GM04503 (cell line): Measurements from ENCODE around the gene UBE2K.
"Not testable (repeated sequence)": the region's sequence is repeated elsewhere in the genome, so short reads cannot be mapped to it uniquely, and the experiment has no call there.

ENCODE experiments used
- DNase-seq: peaks from one replicate; pipeline ENCODE4 v3.0.0-alpha.2; 2012; ENCODE audit warnings: low read depth

The UBE2K gene

GRCh38 chr4:39730072-39730471 is 32.1 kb downstream of the UBE2K start:
- no peak for DNase-seq

- DNase-seq = no peak
These were observed 34.0 kb downstream of the UBE2K start for GRCh38 chr4:39731908-39732307.

GRCh38 chr4:39732728-39733127 is 34.8 kb downstream of the UBE2K start:
- peak; percentile 39 for DNase-seq

DNA sequence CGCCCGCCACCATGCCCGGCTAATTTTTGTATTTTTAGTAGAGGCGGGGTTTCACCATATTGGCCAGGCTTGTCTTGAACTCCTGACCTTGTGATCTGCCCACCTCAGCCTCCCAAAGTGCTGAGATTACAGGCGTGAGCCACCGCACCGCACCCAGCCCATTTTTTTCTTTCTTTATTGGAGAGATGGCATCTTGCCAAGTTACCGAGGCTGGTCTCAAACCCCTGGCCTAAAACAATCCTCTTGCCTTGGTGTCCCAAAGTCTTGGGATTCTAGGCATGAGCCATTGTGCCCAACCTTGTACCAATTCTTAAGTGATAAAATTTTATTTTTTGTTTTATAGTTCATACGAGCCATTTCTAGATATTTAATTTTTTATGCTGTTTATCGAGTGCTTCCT is 41.7 kb downstream of the UBE2K start:
- not testable (repeated sequence) for DNase-seq

GRCh38 chr4:39741401-39741800 is 43.5 kb downstream of the UBE2K start:
- no peak for DNase-seq

- no peak for DNase-seq
These were observed 48.0 kb downstream of the UBE2K start for GRCh38 chr4:39745920-39746319.

GRCh38 chr4:39750216-39750615 is 52.3 kb downstream of the UBE2K start:
- DNase-seq = no peak

DNA sequence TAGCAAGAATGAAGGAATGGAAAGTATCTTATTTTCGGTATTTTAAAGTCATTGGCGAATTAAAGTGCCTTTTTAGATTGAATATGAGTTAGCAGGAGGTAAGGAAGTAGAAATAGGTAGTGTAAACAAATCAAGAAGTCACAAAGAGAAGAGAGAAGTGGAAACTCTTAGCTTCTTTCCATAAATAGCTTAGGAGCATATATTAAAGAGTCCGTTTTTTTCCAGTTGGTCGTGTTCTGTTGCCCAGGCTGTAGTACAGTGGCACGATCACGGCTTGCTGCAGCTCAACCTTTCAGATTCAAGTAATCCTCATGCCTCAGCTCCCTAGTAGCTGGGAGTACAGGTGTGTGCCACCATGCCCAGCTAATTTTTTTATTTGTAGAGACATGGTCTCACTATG is 56.4 kb downstream of the UBE2K start:
- DNase-seq = no peak

- DNase-seq = no peak
These were observed 58.2 kb downstream of the UBE2K start for GRCh38 chr4:39756159-39756558.

GRCh38 chr4:39758176-39758575 is 60.2 kb downstream of the UBE2K start:
- no peak for DNase-seq

DNA sequence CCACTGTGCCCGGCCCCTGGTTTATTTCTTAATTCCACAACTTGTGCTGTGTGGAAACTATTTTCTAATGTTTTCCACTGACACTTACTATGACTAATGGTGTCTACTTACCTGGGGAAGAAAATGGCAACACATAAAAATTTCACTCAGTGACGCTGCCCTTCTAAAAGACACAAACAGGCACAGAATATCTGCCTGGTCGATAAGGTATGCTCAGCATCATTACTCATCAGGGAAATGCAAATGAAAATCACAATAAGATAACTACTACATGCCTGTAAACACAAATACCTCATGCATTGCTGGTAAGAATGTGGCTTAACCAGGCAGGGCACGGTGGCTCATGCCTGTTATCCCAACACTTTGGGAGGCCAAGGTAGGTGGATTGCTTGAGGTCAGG is 61.6 kb downstream of the UBE2K start:
- DNase-seq = no peak

- DNase-seq = no peak
These were observed 63.2 kb downstream of the UBE2K start for GRCh38 chr4:39761005-39761667.

DNA sequence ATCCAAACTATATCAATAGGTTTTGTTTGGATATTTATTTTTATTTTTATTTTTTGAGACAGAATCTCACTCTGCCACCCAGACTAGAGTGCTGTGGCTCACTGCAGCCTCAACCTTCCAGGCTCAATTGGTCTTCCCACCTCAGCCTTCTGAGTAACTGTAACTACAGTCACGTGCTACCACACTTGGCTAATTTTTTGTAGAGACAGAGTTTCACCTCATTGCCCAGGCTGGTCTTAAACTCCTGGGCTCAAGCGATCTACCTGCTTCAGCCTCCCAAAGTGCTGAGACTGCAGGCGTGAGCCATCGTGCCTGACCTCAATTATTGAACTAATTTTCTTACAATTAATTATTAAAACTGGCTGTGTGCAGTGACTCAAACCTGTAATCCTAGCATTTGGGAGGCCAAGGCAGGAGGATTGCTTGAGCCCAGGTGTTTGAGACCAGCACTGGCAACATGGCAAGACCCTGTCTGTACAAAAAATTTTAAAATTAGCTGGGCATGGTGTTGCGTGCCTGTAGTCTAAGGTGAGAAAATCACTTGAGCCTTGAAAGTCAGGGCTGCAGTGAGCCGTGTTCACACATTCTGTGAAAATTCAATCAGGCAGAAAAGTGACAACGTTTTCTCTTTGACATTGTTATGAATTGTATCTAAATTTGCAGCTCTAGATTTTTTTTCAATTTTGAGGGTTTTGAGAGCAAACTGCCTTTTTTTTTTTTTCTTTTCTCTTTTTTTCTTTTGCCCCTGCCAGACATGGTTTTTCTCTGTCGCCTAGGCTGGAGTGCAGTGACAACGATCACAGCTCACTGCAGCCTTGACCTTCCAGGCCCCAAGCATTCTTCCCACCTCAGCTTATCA is 66.0 kb downstream of the UBE2K start:
- no peak for DNase-seq

DNA sequence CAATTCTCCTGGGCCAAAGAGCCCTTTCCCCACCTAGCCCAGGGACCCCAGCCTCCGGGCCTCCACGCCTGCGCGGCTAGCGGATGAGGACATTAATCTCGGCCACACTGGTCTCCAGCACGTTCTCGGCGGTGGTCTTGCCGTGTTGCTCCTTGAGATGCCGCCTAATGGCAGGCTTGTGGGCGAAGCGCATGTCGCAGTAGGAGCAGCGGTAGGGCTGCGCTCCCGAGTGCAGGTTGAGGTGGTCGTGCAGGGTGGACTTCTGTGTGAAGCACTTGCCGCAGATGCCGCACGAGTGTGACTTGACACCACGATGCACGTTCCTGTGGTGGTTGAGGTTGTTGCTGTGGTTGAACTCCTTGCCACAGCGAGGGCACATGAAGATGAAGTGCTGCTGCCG is 72.1 kb downstream of the UBE2K start:
- DNase-seq = no peak

DNA sequence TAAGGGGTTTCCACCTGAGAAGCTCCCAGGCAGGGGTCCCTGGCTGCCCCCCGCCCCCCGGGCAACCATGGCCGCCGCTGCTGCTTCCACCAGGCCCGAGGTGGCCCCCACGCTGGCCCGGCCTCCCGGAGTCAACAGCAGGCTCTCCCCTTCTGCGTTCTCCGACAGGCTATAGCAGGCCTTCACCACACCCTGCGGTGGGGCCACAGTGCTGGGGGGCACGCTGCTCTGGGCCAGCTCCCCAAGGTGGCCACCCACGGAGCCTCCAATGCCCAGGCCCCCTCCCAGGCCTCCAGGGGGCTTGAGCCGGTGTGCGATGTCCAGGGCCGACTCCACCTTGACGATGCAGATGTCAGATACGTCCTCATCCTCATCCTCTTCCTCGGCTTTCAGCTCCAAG is 72.5 kb downstream of the UBE2K start:
- no peak for DNase-seq

DNA sequence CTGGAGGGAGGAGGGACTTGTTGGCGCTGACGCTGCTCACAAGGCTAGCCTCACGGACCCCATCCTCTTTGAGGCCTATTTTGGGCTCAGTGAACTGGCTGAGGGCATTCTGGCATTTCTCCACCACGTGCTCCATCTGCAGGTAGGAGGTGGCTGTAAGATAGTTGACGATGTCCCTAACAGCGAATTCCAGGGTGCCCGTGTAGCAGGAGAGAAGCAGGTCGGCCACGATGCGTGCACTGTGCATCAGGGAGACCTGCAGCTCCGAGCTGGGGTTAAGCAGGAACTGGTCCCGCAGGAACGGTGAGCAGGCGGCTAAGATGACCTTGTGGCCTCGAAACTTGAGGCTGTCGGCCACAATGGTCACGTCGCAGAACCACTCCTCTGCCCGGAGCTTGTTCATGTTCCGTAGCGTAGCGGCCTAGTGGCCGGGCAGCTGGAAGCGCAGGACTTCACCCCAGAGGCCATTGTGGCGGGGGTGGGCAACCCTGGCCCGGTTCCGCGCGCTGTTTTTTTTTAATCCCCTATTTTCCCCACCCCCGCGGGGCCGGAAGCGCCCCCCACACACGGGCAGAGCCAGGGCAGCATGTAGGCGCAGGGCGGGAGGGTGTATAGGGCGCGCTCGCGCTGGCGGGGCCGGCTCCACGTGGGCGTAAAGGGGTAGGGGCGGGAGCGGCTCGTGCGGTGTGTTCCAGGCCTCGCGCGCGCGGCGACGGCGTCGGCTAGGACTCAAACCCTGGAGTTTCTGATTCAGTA is 73.2 kb downstream of the UBE2K start:
- no peak for DNase-seq

DNA sequence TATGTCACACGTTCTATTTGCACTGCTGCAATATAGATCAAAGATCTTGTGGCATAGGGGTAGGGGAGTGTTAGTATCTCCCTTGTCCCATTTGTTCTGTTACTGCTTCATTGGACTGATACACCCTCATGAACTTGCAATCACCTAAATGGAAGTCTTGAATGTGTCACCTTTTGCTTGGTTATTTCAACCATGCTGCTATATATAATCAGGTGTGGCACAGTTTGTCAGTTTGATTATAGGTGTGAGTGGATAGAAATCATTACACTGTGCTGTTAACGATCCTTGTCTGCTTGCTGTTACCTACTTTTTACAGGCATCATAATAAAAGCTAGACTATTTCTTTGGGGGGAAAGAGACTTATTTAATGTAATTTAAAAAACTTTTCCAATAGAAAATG is 84.1 kb downstream of the UBE2K start:
- DNase-seq = not testable (repeated sequence)

DNA sequence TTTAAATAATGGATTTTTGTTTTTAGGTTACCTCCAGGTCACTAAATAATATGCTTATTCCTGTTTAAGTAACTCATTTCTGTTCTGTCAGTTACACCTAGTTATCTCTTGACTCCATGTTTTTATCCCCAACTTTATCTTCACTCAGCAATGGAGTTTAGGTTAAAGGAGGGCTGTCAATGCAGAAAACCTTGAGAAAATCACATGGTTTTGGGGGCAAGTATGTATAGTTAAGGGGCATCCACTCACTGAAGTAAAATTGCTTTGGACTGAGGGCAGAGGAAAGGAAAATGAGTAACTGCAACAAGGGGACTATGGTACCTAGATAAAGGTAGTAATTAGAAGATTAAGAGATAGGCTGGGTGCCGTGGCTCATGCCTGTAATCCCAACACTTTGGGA is 87.1 kb downstream of the UBE2K start:
- DNase-seq = no peak

- DNase-seq = no peak
These were observed 88.9 kb downstream of the UBE2K start for GRCh38 chr4:39786838-39787237.

GRCh38 chr4:39792128-39792527 is 94.2 kb downstream of the UBE2K start:
- DNase-seq = no peak

DNA sequence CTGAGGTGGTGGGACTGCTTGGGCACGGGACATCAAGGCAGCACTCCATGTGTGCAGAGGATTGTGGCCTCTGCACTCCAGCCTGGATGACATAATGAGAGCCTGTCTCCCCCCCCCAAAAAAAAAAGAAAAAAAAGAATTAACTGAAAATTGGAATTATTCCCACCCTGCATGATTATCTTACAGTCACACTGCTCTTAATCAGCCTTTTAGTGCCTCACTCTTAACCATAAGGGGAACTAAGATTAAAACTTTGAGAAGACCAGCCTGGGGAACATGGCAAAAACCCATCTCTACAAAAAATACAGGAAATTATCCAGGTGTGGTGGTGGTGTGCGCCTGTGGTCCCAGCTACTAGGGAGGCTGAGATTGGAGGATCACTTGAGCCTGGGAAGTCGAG is 94.6 kb downstream of the UBE2K start:
- no peak for DNase-seq

DNA sequence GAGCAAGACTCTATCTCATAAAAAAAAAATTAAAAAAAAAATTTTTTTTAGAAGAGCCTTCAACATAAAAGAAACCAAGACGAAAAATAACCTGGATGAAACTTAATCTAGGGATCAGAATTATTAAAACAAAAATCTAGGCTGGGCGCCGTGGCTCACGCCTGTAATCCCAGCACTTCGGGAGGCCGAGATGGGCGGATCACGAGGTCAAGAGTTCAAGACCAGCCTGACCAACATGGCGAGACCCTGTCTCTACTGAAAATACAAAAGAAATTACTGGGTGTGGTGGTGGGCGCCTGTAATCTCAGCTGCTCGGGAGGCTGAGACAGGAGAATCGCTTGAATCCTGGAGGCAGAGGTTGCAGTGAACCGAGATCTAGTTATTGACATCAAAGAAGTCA is 95.0 kb downstream of the UBE2K start:
- not testable (repeated sequence) for DNase-seq

DNA sequence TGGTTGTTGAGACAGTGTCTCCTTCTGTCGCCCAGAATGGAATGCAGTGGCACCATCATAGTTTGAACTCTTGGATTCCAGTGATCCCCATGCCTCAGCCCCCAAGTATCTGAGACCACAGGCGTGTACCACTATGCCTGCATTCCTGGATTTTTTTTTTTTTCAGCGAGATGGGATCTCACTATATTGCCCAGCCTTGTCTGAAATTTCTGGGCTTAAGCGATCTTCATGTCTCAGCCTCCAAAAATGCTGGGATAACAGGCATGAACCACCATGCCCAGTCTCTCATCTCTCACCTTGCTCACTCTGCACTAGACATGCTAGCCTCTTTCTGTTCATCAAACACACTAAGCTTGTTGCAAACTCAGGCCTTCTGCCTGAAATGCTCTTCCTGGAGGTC is 104.1 kb downstream of the UBE2K start:
- no peak for DNase-seq
